HL-60/S4 treated with retinoic acid at 250 ng/mL for 4 days and 3 days (cell line): ENCODE data around the gene DNAJC7.

Source experiments
- in situ Hi-C: fragments of 300-500 bp; cut with MboI; formaldehyde crosslinking; loops from 2 replicates; pipeline ENCODE4 v1.7.0; 2022; ENCODE audit warnings: low sequenced_read_pairs

DNAJC7 gene

DNA sequence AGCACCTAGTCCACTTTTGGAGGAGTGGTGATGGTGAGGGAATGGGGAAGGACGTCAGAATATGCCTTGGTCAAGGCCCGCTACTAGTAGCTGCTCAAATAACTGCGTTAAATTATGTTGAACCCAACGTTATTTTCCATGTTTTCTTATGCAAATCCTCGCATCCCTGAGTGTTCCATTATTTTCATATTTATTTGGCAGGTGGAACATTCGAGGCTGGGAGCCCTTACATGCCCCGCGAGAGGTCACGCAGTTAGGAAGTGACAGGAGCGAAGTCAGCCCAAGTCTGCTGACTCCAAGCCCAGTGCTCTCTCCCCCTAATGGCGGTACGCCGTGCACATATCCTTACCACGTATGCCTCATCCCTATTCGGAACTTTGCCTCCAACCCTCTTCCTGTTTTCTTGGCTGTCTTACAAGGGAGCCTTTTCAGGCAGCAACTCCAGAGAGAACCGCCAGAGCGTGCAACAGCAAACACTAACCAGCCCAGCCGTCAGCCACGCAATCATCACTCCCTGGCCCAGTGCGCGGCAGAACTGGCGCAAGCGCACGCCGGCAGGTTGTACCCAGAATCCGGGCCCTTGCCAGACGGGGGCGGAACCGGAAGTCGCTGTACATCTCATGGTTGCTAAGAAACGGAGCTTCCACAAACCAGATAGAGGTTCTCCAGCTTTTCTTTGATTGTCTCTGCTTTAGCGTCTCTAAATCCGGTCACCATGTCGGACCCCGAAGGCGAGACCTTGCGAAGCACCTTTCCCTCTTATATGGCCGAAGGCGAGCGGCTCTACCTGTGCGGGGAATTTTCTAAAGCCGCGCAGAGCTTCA lies 87.0 kb downstream of the DNAJC7 start, which contains the start of gene ODAD4:
Gene ODAD4 (plus strand): TSS at position 609 of the 824 bp plus-strand sequence. CDS start 107 bp downstream, at position 716.
- in situ Hi-C loops = no loop called here

DNA sequence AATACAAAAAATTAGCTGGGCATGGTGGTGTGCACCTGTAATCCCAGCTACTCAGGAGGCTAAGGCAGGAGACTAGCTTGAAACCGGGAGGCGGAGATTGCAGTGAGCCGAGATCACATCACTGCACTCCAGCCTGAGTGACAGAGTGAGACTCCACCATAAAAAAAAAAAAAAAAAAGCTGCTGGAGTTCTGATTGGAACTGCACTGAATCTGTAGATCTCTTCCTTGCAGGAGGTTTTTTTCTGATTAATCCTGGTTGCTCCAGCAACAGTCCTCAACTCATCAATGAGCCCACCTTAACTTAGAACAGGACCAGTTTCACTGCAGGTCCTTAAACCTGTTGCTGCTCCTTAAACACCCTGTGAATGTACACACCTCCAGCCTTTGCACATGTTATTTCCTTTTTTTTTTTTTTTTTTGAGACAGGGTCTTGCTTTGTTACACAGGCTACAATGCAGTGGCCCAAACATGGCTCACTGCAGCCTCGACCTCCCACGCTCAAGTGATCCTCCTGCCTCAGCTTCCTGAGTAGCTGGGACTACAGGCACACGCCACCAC lies 88.5 kb downstream of the DNAJC7 start:
- in situ Hi-C loops = no loop called here
